Hippocampal formation (tissue), 2 donors: ENCODE measurements around the gene ATP8B1.
A peak's percentile ranks its signal among the peaks of the same experiment; 100 is the strongest.
"Not testable (repeated sequence)": the region's sequence is repeated elsewhere in the genome, so short reads cannot be mapped to it uniquely, and the experiment has no call there.

Experiments
- DNase-seq, 2 donors: peaks; one replicate each; lab custom pipeline; 2025; lab: John Stamatoyannopoulos, UW

Gene ATP8B1

DNA sequence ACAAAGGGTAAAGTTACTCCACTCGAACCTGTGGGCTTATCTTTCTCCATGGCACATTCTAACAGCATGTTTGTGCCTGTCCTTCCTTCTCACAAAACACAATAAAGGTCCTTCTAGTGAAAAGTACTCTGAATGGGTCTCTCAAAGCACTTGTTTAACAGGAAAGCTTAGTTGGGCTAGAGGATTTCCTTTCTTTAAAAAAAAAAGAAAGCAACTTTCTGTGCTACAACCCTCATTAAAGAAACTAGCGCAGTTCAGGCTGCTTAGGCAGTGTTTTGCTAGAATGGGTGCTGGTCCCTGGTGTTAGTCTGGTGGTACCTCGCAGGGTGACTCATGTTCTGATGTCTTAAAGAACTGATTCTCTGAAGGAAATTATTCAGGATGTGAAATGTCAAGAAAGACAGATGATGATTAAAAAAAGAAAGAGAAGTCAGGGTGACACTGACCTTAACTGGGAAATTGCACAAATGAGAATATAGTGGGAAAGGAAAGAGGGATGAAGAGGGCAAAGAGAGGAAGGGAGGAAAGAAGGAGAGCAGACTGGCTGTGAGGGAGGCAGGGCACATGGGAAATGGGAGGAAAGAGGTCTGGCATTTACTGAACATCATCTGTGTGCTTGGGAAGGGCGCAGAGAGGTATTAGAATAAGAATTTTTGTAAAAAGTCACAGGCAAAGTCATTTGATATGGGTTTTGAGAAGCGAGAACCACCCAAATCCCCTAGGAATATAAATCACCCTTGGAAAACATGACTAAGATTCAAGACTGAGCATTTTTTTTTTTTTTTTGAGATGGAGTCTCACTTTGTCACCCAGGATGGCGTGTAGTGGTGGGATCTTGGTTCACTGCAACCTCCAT lies 74.9 kb downstream of the ATP8B1 start:
- DNase-seq: no peak

DNA sequence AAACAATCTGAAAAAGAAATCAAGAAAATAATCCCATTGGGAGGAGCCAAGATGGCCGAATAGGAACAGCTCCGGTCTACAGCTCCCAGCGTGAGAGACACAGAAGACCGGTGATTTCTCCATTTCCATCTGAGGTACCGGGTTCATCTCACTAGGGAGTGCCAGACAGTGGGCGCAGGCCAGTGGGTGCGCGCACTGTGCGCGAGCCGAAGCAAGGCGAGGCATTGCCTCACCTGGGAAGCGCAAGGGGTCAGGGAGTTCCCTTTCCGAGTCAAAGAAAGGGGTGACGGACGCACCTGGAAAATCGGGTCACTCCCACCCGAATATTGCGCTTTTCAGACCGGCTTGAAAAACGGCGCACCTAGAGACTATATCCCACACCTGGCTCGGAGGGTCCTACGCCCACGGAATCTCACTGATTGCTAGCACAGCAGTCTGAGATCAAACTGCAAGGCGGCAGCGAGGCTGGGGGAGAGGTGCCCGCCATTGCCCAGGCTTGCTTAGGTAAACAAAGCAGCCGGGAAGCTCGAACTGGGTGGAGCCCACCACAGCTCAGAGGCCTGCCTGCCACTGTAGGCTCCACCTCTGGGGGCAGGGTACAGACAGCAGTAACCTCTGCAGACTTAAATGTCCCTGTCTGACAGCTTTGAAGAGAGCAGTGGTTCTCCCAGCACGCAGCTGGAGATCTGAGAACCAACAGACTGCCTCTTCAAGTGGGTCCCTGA lies 83.7 kb downstream of the ATP8B1 start:
- not testable (repeated sequence) for DNase-seq

DNA sequence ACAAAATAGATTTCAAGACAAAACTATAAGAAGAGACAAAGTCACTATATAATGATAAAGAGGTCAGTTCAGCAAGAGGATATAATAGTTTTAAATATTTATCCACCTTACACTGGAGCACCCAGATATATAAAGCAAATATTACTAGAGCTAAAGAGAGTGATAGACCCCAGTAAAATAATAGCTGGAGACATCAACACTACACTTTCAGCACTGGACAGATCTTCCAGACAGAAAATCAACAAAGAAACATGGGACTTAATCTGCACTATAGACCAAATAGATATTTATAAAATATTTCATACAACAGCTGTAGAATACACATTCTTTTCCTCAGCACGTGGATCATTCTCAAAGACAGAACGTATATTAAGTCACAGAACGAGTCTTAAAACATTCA lies 86.6 kb downstream of the ATP8B1 start:
- no peak for DNase-seq

DNA sequence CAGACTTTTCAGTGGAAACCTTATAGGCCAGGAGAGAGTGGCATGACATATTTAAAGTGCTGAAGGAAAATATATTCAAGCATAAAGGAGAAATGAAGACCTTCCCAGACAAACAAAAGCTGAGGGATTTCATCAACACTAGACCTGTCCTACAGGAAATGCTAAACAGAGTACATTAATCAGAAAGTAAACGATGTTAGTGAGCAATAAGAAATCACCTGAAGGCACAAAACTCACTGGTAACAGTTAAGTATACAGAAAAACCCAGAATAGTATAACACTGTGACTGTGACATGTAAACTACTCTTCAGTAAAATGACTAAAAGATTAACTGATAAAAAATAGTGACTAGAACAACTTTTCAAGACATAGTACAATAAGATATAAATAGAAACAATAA lies 87.4 kb downstream of the ATP8B1 start:
- no peak for DNase-seq

DNA sequence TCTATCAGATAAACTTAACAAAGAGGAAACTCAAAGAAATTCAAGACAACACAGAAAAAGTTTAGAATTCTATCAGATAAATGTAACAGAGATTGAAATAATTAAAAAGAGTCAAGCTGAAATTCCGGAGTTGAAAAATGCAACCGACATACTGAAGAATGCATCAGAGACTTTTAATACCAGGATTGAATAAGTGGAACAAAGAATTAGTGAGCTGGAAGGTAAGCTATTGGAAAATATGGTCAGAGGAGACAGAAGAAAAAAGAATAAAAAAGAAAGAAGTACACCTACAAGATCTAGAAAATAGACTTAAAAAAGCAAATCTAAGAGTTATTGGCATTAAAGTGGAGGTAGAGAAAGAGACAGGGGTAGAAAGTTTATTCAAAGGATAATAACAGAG lies 88.0 kb downstream of the ATP8B1 start:
- DNase-seq: no peak

DNA sequence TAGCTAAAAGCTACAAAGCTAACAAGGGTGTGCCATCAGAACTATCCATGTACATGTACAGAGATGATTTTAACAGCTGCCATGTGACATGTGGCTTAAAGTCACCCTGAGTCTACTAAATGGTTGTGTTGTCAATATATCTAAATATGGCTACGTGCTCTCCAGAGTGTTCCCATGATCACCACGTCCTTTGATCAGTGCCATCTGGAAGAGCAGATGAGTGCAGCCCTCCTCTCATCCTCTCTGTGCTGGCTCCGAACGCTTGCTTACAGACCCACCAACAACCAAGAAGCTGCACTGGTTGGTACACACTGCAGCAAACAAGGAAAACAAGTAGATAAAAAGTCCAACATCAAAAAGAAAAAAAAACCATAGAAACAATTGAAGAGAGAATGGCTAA lies 92.9 kb downstream of the ATP8B1 start:
- no peak for DNase-seq

DNA sequence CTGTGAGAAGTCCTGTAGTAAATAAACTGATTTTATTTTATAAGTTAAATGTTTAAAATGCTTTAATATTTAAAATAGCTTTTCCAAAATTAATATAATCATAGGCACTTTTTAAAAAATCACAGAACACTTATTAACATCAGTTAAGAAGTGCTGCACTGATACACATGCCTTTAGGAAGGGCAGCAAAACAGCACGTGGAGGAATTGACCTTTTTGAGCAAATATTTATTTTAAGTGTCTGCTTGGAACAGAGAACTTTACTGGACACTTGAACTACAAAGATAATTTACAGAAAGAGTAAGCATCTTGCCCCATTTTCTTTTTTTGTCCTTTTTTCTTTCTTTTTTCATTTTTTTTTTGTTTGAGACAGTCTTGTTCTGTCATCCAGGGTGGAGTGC lies 93.8 kb downstream of the ATP8B1 start:
- no peak for DNase-seq

DNA sequence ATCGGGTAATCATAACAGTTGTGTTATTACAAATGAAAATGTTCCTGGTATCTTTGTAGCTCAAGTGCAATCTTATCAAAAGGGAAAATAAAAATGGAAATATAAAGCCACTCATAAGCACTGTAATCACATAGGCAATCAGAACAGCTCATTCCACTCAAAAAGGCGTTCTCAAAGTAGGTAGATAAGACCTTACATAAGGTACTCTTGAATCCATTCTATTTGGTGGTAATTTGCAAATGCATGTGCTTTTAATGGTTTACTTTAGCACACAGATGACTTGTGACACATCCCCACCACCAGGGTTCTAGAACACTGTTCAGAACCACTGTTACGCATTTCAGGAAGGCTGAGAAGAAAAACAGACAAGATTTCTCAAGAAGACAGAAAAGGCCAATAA lies 94.8 kb downstream of the ATP8B1 start:
- no peak for DNase-seq

DNA sequence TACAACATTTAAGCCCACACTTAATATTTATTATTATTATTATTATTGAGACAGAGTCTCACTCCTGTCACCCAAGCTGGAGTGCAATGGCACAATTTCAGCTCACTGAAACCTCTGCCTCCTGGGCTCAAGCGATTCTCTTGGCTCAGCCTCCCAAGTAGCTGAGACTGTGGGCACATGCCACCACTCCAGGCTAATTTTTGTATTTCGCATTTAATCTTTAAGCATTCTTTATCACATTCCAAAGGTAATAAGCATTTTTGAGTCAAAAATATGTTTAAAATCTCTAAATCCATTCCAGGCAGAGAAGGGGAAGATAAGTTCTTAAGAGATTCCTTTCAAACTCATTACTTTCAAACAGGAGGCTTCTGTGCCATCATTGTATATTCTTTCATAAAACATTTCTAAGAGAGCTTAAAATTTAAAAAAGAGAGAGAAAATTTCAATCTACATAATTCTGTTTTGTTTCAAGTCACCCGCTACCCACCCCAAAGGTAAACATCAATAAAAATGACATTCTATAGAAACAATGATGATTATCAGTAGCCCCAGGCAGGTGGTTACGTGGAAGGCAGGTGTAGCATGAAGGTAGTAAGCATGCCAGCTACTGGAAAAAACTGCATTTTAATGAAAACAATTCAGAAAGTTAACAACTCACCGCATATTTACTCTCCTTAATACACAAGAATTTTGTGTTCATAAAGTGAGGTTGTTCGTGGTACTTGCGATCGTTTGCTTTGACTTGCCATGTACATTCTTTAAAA lies 97.1 kb downstream of the ATP8B1 start:
- no peak for DNase-seq

DNA sequence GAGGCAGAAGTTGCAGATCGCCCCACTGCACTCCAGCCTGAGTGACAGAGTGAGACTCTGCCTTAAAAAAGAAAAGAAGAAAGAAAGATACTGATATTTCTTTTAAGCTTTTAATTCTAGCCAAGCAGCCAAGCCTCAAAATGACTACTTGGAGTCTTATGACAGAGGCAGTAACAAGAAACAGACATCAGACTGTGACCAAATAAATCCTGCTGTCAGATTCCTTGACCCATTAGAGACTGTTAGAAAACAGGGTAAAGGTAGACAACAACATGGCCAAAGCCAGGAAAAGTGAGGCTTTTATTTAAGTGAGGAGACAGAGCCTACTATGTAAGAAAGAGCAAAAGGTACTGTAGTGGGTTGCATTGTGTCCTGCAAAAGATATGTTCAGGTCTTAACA lies 98.1 kb downstream of the ATP8B1 start:
- DNase-seq: no peak

DNA sequence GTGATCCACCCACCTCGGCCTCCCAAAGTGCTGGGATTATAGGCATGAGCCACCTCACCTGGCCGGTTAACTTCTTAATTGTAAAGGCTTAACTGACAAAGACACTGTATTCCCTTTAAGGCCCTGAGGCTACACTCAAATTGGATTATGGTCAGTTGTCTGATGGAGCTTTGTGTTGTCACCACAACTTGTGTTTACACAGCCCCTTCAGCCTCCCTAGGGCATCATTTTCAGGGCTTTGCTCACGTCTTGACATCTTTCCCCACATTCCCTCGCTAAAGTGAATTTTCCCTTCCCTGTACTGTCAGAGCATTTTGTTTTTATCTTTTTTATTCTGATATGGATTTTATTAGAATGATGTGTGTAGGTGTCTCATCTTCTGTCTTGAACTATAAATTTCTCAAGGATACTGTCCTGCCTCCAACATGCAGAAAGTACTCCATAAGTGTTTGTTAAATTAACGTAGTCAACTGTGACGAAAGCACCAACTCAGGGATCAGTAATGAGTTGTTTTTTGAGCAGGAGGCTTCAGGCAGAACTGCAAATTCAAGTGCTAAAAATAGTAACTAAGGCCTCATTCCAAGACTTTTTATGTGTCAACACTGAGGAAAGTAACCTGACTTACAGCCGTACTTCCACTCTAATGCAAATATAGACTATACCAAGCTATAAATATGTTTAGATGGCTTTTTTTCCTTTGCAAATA lies 104.4 kb downstream of the ATP8B1 start:
- DNase-seq: peak in 1 of 2 donors; percentile 55

DNA sequence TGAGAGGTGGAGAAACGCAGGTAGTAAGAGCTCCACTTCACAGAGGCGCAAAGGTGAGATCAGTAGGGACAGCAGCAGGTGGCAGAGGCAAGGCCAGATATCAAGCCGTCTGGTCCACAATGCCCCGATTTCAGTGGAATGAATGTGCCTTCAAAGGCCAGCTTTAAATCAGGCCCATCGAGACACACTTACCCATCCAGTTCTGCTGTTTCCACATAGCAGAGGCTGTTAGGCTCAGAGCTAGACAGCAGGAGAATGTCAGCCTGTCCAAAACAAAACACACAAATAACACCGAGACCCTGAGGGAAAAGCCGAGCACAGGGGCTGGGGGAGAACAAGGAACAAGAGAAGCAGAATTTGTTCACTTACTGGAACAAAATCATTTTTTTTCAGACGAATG lies 105.7 kb downstream of the ATP8B1 start:
- no peak for DNase-seq

DNA sequence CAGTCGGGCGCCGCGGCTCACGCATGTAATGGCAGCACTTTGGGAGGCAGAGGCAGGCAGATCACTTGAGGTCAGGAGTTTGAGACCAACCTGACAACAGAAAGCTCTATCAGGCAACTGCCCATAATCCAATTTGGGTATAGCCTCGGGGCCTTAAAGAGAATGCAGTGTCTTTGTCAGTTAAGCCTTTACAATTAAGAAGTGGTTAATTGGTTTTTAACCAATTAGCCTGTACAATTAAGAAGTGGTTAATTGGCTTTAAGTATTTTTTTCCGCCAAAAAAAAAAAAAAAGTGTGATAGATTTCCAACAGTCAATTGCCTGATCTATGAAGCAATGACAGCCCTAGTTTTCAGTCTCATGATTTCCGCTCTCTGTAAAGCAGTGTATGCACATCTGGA lies 106.8 kb downstream of the ATP8B1 start:
- DNase-seq: no peak

DNA sequence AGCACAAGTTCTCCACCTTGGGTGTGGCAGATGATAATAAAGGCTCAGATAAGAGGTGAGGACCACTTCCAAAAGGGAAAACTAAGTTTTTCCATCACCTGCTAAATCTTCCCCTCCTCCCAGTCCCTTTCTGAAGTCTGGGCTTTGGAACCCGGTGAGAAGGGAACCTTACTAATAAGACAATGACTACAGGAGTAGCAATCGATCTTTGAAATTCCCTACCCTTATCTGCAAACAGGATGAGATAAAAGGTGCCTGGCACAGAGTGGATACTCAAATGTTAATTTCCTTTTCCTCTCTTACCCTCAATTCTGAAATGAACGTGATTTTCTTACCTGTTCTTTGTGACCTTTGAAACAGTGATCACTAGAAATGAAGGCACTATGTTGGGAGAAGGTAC lies 111.8 kb downstream of the ATP8B1 start:
- no peak for DNase-seq

DNA sequence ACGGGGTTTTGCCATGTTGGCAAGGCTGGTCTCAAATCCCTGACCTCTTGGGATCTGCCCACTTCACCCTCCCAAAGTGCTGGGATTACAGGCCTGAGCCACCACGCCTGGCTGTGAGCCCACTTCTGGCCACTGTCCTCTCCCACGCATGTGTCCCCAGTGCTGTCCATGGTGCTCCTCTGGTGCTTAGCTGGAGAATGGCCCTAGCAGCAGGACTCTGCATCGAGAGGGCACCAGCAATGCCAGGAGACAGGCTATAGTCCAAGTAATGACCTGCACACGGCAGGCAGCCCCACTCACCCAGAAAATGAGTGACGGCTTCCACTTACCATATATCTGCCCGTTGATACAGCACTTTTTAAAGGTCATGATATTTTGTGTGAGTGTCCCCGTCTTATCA lies 115.1 kb downstream of the ATP8B1 start:
- no peak for DNase-seq

DNA sequence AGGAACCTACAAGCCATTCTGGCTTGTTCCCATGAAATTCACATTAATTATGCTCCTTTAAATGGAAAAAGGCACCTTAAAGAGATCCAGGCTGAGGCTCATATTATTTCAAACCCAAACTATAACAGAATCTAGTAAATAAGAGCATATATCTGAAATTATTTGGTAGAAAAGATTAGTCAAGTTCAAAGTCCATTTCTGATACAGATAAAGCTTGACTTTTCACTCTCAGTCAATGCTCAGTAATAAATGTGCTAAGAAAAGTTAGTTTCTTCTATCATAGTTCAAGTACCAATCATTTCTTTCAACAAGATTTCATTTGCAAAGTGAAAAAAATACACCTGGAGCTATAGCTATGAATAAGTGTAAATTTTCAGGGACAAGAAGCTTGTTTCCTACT lies 119.6 kb downstream of the ATP8B1 start:
- no peak for DNase-seq

DNA sequence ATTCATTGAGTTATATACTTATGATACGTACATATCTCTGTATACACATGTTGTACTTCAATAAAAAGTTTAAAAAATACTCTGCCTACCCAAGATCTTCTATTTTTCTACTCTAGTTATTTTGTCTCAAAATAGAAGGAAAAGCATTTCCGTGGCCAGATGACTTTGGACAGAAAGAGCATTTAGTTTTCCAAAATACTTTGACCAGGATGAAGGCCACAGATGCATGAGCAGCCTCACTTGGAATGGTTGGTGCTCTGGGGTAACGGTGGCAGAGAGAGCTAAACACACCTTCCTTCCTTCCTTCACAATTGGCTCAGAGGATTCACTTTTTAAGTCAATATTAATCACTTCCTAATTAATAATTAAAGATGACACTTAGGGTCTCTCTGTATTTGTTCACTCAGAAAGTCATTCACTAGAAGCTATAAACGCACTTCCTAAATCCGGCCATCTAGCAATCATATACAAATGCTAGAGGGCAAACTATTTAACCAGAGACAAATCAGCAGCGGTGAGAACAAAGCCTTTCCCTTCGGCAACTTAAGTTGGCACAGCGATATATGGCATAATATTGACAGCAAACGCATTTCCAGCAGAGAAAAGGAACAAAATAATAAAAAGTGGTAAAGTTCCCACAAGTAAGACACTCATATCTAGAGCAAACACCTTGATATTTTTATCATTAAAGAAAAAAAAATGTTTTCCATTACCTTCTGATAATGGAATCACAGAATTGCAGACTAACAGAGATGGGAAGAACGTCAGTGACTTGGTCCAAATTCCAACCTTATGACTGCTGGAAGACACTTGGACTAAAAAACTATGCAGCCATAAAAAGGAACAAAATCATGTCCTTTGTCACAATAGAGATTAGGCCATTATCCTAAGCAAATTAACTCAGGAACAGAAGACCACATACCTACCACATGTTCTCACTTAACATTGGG lies 125.6 kb downstream of the ATP8B1 start:
- DNase-seq: no peak

DNA sequence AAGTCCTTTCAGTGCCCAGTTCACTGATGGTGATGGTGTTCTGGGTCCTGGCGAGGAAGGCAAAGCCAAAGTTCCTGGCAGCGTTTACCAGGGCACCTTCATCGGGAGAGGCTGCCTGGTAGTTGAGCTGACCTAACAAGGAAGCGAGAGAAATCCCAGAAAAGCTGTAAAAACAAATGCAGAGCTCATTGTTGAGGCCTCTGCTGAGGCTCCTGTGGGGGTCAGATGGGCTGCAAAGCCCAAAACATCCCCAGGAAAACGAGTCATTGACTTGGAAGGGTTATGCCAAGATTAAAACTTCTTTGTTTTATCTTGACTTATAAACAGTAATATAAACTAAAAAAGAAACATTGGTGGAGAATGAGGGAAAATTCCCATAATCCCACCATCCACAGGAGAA lies 128.2 kb downstream of the ATP8B1 start:
- no peak for DNase-seq

DNA sequence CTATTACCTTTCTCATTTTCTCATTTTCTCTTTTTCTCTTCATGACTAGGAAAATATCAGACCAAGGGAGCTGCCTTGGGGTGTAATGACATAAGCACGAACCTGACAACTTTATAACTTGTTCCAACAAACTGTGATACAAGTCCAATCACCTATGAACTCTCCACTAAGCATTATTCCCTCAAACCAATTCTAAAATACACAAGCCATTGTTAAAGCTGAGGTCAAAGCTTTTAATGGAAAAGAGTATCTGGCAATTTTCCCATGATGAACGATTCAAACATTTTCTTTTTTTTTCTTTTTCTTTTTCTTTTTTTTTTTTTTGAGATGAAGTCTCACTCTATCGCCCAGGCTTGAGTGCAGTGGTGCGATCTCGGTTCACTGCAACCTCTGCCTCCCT lies 133.1 kb downstream of the ATP8B1 start:
- DNase-seq: no peak

DNA sequence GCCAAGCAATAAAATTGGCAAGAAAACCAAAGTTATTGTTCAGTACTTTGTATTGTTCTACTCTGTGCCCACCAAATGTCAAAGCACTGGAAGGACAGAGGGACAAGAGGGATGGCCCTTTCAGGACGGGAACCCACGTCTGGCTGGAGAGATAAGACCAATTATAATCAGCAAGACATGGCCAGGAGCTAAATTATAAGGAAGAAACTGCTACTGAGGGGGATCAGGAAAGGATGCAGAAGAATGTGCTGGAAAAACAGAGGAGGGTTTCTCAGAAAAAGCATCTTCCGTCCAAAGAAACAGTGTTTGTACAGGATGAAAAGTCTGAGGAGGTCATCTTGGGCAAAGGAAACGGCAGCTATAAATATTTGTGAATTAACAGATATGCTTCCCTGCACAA lies 135.1 kb downstream of the ATP8B1 start:
- DNase-seq: no peak
